H4 (cell line): Measurements from ENCODE around the gene ARGLU1. TPM values are rescaled to one million over a fixed set of nuclear protein-coding genes. Genes with fewer than 3 reads are reported as not detected.

ENCODE experiments used
- DNase-seq: peaks from one replicate; pipeline ENCODE4 v3.0.0-alpha.2; 2015; ENCODE audit warnings: low spot score
- total RNA-seq: library from RNA; depleted of rRNA; stranded (reverse); fragments of >200 nt; shearing (Covaris generic); gene quantifications from 2 replicates; pipeline ENCODE4 v1.2.3, GENCODE V29; 2014

Gene ARGLU1
- total RNA-seq, 1 experiment from 2014 or later = 16.2 TPM

DNA sequence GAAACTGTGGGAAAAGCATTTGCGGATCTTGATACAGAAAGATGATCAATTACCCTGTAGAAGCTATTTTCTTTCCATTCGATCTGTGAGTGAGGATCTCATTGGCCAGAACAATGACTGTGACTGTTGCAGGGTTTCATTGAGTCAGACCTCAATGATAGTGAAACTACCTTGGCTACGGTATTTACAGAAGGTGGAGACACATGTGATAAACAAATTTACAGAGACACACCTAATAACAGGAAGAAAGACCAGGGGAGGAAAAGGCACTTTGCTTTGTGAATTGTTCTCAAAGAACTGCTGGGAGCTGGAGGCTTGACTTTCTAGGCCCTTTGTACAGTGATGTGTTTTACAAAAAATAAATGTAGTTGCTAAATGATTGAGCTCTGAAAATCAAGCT lies 19.9 kb upstream of the ARGLU1 start:
- DNase-seq = no peak

DNA sequence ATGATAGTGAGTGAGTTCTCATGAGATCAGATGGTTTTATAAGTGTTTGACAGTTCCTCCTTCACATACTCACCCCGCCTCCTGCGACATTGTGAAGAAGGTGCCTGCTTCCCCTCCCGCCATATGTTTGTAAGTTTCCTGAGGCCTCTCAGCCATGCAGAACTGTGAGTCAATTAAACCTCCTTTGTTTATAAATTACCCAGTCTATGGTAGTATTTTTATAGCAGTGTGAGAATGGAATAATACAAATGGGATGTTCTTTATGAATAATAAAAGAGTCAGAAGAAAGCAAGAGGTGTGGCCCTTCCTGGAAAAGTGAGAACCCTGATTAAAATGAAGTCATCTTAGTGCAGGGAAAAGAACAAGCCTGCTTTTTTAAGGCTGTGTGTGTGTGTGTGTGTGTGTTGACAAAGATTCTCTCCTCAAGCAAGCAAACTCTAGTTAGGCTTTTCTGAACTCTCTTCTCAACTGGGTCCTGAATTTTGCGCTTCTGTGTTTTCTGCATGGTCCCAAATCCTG lies 18.8 kb upstream of the ARGLU1 start:
- DNase-seq = no peak

DNA sequence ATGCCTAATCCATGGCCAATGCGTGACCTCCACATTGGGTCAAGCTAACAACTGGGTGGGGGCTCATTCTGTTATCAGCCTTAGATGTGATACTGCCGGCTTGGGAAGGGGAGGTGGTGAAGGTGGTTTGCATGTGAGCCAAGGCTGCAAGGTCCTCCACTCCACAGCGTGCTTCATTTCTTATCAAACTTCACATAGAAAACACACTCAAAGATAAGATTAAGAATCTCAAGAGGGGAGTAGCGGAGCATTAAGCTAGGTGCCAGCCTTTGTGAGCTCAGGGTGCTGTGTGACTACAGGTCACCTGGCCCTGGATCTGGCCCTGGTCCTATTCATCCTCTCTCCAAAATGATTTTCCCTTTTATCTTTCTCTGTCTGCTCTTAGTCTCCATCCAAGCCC lies 13.3 kb upstream of the ARGLU1 start:
- DNase-seq = no peak

DNA sequence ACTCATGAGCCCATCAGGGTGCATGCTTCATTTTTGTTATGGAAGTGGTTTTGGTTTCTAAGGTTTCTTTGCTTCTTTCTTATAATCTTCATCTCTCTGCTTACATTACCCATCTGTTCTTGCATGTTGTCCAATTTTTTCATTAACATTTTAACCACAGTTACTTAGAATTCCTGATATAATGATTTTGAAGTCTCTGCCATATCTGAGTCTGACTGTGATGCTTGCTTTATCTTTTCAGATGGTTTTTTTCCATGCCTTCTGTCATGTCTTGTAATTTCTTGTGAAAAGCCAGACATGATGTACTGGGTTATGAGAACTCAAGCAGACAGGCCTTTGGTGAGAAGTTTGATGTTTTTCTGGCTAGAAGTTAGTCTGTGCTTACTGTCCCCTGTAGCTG lies 8.0 kb upstream of the ARGLU1 start:
- DNase-seq = no peak

DNA sequence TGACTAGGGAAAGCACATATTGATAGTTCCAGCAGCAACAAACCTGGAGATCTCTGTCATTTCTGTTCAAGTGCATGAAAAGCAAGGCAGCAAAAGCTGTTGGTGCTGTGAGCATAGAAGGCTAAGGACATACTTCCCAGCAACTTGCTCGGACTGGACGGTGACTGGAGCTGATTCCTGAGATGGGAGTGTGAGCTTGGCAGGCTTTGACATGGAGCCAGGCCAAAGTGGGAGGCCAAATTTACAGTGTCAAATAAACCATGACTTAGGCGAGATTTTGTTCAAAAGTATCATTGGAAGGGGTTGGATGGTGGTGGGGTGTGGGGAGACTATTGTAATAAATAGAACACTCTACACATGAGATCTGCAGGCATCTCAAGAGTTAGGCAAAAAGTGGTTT lies 5.9 kb upstream of the ARGLU1 start:
- no peak for DNase-seq

DNA sequence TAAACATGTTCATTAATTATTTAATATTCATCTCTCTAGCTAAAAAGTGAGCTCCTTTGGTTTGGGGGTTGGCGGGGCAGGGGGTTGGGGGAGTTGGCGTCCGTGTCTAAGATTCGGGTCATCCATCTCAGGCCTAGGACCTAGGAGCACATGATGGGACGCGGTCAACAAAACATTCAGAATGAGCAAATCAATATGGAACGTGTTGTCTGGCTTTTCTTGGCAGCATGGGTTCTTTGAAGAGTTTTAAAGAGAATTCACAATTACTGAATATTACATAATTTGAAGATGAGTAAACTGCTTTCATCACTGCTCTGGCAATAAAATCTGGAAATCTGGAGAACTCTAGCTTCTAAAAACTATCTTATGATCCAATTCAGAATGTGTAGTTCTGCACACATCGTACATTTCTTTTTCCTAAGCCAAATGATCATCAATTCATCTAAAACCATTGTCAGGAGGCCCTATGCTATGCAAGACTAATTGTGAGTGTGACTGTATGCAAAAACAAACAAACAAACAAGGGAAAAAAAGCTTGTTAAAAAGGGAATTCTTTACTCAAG lies 5.4 kb upstream of the ARGLU1 start:
- DNase-seq = no peak

DNA sequence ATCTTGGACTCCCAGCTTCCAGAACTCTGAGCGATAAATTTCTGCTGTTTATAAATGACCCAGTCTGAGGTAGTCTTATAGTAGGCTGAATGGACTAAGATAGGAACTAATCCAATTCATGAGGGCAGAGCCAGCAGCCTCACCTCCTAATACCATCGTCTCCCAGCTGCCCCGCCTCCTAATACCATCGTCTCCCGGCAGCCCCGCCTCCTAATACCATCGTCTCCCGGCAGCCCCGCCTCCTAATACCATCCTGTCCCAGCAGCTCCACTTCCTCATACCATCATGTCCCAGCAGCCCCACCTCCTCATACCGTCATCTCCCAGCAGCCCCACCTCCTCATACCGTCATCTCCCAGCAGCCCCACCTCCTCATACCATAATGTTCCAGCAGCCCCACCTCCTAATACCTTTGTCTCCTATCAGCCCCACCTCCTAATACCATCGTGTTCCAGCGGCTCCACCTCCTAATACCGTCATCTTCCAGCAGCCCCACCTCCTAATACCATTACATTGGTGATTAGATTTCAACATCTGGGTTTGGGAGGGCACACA lies 2.4 kb upstream of the ARGLU1 start:
- DNase-seq = no peak

DNA sequence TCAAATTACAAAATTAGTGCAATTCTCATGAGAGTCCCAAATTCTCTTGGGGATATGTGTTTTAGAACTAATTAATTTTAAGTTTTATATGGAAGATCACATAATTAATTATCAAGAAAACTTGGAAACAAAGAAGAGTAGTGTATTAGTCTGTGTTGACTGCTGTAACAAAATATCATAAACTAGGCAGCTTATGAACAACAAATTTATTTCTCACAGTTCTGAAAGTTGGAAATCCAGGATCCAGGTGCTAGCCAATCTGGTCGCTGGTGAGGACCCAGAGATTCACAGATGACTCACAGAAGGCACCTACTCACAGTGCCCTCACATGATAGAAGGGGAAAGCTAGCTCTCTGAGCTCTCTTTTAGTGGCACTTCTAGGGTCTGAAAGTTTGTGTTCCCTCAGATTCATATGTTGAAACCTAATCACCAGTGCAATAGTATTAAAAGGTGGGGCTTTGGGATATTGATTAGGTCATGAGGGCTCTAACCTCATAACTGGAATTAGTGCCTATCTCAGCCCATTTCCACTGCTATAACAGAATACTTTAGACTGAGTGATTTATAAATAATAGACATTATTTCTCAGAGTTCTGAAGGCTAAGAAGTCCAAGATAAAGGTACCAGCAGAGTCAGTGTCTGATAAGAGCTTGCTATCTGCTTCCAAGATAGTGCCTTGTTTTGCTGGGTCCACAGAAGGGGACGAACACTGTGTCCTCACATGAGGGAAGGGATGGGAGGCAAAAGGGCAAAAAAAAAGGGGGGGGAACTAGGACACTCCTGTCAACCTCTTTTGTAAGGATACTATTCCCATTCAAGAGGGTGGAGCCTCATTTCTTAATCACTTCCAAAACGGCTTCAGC lies 1.5 kb upstream of the ARGLU1 start:
- no peak for DNase-seq

DNA sequence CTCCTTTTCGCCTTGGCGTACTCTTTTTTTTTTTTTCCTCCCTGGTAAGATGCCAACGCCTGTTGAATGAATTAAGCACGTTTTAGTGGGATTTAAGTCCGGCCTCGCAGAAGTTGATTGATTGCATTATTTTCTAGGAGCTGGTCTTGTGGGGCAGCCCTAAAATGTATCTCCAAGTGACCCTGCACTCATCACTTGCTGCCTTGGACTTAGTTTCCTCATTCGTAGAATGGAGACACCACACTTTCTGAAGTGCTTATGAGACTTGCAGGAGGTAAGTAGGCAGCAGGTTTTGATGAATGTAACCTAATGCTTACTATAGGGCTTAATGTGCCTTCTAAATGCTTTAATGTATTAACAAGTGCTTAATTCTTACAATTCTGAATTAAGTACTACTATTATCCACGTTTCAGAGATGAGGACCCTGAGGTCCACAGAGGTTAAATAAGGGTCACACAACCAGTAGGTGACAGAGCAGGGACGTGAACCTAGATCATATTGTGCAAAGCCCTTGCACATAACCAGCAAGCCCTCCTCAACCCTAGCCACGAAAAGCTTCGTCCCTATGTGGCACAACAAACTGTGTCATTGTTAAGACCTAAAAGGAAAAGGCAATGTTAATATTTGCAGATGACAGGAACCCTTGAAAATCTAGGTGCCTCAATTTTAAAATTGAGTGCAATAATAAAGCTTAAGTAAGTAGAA lies 514 bp upstream of the ARGLU1 start:
- DNase-seq = no peak

DNA sequence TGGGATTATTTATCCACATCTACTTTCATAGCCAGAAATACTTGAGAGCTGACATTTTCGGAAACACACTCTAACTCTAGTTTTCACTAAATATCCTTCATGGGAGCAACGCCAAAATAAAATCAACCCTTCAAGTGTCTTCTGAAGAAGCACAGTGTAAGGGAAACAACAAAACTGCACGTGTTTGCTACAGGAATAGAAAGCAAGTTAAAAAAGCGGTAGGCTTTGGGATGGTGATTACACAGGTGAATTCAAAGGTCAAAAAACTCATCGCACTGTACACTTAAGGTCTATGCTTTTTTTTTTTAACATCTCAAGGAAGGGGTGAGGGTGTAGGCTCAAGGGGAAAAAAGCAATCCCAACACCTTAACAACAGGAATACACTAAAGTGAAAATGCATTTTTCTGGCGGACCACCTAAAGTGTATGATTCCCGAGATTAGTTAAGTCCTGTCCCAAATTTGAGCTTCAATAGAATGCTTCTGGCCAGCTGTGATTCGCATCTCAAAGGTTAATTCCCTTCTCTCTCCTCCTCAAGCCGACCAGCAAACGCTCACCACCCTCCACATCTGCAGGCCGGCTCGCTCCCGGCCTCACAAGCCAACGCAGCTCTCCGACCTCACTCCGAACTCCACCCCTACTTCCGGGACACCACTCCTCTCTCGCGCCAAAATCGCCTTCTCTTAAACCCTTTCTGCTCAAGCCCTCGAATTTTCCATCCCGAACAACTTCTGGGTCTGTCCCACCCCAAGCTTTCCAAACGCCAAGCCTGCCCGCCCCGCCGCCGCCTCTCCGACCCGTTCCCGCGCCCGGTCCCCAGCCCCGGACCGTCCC lies 1.1 kb downstream of the ARGLU1 start:
- DNase-seq = peak; percentile 37

DNA sequence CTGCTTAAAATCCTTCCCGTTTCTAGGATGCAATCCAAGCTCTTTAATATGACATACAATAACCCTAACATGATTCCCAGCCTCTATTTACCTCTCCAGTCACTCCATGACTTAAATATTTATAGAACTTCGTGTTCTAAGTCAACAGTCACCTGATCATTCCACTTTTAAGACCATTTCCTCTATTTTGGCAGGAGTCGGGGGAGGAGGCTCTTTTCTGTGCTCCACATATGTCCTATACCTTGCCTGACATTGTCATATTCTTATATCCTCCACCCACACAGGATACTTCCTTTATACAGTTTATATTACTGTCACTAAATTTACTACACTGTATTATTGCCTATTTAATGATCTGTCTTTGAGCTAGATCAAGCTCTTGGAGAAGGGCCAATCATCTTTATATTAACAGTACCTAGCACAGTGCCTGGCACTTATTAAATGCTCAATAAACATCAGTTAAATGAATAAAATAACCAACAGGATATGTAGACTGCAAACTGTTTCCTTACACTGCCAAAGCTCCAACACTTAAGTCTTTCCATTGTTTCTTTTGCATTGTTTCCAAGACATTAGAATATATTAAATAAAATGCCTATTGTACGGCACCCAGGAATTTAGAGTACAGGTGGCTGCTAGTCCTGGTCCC lies 2.7 kb downstream of the ARGLU1 start:
- no peak for DNase-seq

DNA sequence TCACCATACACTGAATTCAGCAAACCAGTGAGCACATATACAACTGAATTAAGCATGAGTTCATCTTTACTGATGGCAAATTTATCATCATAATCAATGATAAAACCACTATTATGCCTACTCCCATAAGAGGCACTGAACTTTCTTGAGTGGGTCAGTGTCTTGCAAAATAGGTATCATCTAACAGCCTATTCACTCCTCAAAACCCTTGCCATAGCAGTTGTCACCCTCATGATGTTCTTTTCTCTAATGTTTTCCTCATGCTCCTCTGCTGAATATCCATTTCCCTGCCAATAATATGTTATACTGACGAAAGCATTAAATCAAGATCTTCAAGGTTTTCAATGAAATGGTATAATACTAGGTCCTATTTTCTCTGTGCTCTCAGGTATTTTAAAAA lies 5.6 kb downstream of the ARGLU1 start:
- no peak for DNase-seq

DNA sequence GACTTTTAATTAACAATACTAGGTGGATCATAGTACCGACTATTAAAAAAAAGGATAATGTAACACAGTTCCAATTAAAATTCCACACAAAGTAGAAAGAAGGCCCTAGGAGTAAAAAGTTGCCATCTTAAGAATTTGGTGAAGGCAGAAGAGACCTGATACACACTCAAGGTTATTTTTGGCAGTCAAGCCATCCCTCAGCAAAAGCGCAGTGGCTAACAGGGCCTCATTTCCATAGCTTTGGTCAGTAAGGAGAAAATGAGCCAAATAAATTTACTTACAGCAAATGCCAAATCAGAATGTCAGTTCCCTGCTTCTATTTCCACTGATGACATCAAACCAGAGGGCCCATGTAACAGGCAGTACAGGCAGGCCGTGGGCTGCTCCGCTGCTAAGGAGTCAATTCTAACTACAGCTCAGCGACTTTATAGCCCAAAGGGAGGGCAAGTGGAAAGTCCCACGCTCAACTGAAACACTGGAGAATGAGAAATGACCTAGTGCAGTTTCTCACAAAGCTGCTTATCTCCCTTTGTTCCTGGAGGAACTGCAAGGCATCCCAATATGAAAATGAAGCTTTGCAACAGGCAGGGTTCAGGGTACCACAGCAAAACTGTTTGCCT lies 6.3 kb downstream of the ARGLU1 start:
- DNase-seq = no peak

DNA sequence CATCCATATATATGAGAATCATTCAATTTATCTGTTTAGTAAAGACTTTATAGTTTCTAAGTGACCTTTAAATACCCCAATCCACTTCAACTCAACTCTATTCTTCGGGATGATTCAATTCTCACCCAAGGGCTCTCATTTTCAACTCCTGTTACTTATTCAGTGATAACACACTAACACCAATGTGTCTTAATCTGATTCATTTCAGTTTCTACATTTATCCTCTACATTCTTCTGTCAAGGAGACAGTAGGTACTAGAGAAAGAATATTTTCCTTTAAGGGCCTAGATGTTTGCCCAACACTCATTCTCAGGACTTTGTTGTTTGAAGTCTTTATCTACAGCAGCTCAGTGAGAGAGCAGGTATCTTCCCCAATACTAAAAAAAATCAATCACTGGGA lies 7.1 kb downstream of the ARGLU1 start:
- DNase-seq = no peak

DNA sequence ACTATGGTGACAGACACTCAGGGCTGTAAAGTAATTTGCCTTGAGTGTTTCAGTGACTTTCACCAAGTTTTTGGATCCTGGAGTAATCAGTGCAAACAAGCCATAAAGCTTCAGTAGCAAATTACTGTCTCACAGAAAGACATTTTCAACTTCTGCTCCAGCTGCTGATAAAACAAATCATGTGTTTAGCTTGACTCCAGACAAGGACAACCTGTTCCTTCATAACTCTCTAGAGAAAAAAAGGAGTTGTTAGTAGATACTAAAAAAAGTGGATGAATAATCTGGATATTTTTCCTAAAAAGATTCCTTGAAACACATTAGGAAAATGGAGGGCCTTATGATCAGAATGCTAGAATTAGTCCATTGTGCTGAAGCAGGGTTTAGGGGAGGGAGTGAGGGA lies 9.4 kb downstream of the ARGLU1 start:
- no peak for DNase-seq

DNA sequence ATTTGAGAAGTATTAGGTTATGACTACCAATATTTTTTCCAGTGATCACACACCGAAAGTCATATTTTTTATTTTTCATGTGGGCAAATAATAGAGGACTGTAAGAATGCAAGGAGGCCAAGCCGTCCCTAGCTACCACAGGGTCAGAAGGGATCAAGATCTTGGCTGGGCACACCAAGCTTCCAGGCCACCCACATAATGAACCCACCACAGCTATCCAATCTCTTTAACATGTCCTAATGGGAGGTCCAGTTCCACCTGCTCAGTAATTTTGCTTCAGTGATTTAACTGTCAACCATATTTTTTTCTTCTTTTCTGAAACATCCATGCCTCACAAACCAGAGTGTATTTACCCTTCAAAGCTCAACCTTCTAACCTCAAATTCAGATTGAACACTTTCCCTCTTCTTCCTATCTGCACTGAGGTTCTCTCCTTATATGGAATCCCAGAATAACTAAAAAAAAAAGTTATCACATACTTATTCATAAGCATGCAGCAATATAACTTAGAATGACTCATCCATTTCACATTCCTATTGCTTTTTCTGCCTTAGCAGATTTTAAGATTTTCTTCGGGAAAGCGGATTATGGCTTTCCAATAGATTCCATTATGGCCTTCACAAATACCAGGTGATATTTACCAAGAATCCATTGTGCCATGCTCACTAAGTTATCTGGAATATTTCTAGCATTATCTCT lies 12.2 kb downstream of the ARGLU1 start:
- no peak for DNase-seq

DNA sequence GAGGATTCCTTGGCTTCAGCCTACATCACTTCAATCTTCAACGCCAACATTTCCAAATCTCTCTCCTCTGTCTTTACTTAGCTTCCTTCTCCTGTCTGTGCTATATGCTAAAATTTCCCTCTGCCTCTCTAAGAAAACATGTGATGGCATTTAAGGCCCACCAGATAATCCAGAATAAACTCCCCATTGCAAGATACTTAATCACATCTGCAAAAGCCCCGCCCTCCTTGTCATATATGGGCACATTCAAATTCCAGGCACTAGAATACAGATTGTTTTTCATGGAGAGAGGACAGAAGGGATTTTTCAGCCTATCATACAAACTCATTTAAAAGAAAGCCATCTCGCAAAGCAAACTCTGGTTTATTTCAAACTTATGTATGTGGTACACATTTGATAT lies 16.2 kb downstream of the ARGLU1 start:
- DNase-seq = no peak

DNA sequence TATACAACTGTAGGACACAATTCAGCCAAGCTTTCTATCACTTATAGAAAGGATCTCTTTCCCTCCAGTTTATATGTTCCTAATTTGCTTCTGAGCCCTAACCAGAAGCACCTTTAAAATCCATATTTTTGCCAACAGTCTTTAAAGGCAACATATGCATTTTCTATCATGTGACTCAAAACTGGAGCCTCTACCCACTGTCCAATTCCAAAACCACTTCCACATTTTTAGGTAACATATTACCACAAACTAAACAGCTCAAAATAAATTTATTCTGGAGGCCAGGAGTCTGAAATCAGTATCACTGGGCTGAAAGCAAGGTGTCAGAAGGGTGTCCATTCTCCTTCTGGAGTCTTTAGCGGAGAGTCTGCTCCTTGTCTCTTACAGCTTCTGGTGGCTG lies 16.6 kb downstream of the ARGLU1 start:
- DNase-seq = no peak

DNA sequence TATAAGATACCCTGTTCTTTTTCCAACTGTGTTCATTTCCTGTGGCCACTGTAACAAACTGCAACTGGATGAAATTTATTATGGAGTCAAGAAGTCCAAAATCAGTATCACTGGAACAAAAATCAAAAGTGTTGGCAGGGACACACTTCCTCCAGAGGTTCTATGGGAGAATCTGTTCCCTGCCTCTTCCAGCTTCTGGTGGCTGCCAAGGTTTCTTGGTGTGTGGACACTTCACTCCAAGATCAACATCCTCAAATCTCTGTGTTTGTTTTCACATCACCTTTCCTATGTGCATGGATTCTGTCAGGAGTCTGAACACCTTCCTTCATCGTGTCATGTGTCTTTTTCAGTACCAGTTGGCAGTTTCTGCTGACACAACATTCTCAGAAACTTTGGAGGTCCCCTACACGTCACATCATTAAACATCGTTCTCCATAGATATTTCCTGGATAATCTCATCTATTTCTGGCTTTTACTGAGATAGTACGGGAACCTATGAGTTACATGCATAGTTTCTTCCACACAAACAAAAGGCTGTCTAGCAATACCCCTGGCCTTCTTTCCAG lies 17.3 kb downstream of the ARGLU1 start:
- no peak for DNase-seq
